NCI-H128 (cell line): ENCODE results near the gene DDX41.
"Not testable (repeated sequence)": the region's sequence is repeated elsewhere in the genome, so short reads cannot be mapped to it uniquely, and the experiment has no call there.

Source experiments
- DNase-seq: peaks from one replicate; lab custom pipeline; 2025; ENCODE audit not compliant: unreplicated experiment; lab: John Stamatoyannopoulos, UW

The DDX41 gene

GRCh38 chr5:177537389-177538361 lies 20.9 kb upstream of the DDX41 start:
- DNase-seq = no peak

DNA sequence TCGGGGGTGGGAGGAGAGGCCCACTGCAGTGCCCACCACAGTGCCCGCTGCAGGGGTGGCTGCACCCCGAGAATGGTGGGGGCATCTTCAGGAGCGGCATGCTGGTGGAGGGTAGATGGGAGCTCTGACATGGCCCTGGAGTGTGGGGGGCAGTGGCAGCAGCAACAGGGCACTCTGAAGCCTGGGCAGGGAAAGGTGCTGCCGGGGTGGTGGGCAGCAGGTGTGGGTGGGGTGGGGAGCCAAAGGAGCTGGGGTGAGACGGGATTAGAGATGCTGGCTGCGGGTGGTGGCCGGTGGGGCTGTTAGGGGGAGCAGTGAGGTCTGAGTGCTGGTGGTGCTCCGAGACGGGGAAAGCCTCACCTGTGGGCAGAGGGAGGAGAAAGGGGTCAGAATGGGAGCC lies 19.6 kb upstream of the DDX41 start:
- no peak for DNase-seq

DNA sequence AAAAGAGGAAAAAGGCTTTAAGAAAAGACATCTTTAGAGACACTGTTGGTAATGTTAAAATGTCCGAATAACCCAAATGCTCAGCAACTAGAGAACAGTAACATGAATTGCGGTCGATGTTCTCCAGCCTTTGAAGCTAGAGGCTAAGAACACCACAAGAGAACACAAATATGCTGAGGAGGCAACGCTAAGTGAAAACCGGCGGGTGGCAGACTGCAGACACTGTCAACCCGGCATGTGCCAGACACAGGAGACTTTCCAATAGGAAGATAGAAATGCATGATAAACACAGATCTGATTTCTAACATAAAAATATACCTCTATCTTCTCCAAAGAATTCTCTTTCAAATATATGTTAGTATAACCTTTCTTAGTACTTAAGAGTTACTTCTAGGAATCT lies 18.4 kb upstream of the DDX41 start:
- no peak for DNase-seq

DNA sequence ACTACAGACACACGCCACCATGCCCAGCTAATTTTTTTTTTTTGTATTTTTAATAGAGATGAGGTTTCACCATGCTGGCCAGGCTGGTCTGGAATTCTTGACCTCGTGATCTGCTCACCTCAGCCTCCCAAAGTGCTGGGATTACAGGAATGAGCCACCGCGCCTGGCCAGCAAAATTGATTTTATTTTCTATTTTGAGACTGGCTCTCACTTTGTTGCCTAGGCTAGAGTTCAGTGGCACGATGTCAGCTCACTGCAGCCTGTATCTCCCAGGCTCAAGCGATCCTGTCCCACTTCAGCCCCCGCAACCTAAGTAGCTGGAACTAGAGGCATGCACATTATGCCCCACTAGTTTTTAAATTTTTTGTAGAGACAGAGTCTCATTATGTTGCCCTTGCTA lies 17.7 kb upstream of the DDX41 start:
- DNase-seq = not testable (repeated sequence)

- no peak for DNase-seq
Observed at GRCh38 chr5:177531209-177531940, 14.6 kb upstream of the DDX41 start.

DNA sequence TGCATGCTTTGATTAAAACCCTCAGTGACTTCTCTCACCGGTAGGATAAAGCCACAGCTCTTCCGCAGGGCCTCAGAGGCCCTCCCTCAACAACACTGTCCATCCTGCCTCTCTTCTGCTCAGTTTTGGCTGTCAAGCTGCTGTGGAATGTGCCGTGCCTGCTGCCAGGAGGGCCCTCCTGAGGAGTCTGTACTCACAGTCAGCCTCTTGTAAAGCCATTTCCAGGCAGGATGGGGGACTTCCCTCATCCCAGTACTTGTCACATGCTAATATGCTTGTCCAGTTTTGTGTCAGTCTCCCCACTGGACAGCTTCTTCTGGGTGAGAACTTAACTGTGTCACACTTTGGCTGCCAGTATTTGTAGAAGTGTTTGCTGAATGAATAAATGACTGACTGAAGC lies 13.9 kb upstream of the DDX41 start:
- no peak for DNase-seq

GRCh38 chr5:177529247-177530203 lies 12.8 kb upstream of the DDX41 start:
- no peak for DNase-seq

GRCh38 chr5:177528631-177529030 lies 11.9 kb upstream of the DDX41 start:
- no peak for DNase-seq

DNA sequence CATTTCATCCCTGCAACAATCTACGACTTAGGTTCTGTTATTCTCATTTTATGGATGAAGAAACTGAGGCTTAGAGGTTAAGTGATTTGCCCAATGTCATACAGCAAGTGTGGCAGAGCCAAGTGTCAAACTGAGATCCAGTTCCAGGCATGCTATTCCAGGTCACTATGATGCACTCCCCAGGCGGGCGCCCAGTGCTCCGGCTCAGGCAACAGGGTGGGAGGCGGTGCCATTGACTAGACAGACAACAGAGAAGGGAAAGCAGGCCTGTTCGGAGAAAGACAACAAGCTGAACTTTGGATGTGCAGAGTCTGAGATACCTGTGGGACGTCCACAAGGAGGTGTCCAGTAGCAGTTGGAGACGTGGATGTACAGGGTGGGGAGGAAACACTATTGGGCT lies 10.8 kb upstream of the DDX41 start:
- DNase-seq = no peak

DNA sequence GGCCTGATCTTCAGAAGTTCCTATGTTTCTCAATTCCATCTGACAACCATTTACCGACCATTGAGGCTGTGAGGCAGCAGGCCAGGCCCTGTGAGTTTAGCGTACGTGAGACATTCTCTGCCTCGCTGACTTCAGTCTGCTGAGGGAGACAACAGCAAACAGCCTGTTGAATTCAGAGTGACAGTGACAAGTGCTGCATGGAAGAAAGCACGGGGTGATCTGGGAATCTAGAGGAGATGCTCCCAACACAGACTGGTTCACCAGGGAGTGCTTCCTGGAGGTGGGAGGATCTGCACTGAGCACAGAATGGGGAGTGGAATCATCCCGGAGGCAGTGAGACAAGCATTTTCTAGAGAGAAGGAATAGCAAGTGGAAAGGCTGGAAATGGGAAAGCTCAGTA lies 10.0 kb upstream of the DDX41 start:
- DNase-seq = no peak

- DNase-seq = no peak
Observed at GRCh38 chr5:177526191-177526590, 9.4 kb upstream of the DDX41 start.

DNA sequence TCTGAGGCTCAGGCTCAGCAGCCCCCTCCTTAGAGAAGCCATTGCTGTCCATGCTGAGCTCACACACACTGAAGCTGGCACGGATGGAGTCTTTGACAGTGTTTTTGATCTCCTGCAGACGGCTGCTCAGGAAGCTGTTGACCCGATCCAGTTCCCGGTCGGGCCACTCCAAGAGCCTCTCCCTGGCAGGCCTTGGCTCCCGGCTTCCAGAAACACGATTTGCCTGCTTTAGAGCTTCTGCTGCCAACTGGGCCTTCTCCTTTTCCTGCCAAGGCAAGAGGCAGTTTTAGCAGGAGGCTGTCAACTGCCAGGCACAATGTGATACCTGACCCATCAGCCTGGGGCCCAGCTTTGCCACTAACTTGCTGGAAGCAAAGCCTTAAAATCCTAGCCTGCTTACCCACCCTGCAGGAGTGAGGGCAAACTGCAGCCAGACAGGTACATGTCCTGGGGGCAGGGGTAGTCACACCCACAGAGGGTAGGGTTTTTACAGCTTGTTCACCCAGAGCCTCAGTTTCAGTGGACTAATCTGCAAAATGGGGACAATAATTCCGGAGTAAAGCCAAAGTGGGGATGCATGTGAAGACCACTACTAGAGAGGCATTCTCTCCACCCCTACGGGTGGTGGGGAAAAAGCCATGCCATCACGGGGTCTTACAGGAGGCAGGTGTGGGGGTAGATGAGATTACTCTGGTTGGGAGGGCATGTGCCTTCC lies 8.3 kb upstream of the DDX41 start:
- no peak for DNase-seq

- DNase-seq = no peak
Observed at GRCh38 chr5:177524539-177524900, 7.8 kb upstream of the DDX41 start.

- DNase-seq = no peak
Observed at GRCh38 chr5:177523711-177524538, 7.2 kb upstream of the DDX41 start.

GRCh38 chr5:177520916-177521513 lies 4.3 kb upstream of the DDX41 start:
- DNase-seq = no peak

DNA sequence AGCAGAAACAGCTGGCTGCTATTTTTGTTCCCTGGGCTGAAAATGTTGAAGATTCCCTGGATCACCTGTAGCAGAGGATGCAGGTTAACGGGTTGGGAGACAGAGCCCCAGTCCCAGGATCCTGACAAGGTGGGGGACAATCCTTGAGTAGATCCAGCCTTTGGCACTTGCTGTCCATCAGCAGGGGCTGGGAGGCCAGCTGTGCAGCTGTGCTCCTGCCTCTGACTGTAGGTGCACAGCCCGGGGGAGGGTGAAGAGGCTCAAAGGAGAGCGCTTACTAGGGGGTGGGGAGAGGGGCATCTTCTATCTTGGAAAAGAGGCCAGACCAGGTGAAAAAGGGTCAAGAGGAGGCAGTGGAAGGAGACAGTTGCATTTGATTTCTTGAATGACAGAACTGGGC lies 3.5 kb upstream of the DDX41 start:
- DNase-seq = no peak

- DNase-seq = no peak
Observed at GRCh38 chr5:177519463-177520235, 2.9 kb upstream of the DDX41 start.

DNA sequence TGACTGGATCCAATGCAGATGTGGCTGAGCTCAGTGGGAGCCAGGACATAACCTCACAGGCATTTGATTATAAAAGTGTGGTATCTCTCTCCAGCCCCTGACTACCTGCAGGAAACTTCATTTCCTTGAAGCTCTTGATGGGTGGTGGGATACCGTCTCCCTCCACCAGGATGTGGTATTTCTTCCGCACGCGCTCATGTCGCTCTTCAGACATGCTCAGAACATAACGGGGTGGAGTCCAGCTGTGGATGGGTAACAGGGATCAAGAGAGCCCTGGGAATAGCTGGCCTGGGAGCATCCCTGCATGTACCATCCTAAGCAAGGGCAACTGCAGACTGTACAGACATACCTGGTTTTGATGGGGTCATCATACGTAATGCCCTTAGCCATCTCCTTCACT lies 1.2 kb downstream of the DDX41 start:
- DNase-seq = no peak

DNA sequence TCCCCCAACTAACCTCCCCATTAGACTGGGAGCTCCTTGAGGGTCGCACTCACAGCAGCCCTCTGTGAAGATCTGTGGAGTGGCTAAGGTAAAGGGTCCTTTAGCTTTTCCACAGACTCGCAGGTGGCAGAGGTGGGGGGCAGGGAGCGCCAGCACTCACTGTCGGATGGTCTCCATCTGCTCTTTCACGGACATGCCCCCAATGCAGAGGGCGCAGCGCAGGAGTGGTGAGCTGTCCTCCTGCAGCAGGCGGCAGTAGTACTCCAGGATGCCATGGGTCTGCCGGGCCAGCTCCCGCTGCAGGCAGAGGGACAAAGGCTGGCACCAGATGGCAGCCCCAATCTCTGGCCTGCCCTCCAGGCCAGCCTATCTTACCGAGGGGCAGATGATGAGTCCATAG lies 2.2 kb downstream of the DDX41 start:
- no peak for DNase-seq
